ENCODE results near the gene SH3RF3. TPM values are rescaled to one million over a fixed set of nuclear protein-coding genes. Genes with fewer than 3 reads are reported as not detected.
A peak's percentile ranks its signal among the peaks of the same experiment; 100 is the strongest.

SH3RF3 gene
- total RNA-seq, 1 donor from 2014 or later: 7.4 TPM

DNA sequence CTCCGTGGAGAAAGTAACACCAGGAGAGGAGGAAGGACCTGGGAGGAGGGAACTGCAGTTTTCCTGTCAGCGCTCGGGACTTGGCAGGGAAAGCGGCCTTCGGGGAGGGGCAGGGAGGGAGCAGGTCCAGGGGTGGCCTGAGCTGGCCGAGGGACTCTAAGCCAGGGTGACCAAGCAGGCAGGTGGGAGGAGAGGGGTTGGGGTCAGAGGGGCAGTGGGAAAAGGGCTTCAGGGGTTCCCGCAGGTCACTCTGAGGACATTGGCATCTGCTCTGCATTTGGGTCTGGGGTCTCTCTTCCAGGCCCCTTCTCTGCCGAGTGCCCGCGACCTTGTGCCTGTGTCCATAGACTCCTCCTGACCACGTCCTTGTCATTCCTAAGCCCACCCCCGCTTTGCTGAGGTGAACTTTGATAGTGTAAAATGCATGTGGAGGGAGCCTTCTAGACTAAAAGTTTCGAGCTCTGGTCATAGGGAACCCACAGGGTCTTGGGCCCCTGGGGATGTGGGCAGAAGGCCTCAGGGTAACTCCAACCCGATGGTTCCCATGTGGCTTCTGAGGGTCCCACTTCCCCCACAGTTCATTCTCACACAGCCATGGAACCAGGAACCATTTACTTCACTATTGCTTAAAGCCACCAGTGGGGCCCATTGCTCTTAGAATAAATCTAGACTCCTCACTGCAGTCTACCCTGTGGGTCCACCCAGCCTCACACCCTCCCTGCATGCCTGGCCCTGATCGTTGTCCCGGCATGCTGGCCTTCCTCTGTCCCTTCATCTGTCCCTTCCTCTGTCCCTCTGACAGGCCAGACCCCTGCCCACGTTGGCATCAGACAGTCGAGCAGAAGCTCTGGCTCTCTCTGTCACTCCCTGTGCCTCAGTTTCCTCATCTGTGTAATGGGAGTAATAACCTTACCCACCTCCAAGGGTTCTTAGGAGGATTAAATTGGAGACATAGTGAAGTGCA is 255.6 kb downstream of the SH3RF3 start:
- H3K9me3 ChIP-seq: no peaks in the 10 kb centered on the region
- no peak for ATAC-seq
- no peaks in the 10 kb centered on the region for H3K27me3 ChIP-seq
- peak; percentile 57 for DNase-seq
- TF ChIP-seq, protein P1, sequence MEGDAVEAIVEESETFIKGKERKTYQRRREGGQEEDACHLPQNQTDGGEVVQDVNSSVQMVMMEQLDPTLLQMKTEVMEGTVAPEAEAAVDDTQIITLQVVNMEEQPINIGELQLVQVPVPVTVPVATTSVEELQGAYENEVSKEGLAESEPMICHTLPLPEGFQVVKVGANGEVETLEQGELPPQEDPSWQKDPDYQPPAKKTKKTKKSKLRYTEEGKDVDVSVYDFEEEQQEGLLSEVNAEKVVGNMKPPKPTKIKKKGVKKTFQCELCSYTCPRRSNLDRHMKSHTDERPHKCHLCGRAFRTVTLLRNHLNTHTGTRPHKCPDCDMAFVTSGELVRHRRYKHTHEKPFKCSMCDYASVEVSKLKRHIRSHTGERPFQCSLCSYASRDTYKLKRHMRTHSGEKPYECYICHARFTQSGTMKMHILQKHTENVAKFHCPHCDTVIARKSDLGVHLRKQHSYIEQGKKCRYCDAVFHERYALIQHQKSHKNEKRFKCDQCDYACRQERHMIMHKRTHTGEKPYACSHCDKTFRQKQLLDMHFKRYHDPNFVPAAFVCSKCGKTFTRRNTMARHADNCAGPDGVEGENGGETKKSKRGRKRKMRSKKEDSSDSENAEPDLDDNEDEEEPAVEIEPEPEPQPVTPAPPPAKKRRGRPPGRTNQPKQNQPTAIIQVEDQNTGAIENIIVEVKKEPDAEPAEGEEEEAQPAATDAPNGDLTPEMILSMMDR (IDR thresholded peaks at IDR 0.05): no peak
- no peaks in the 10 kb centered on the region for H3K36me3 ChIP-seq
- peaks cover 15% of the 10 kb centered on the region for H3K4me1 ChIP-seq
- intact Hi-C loops (cut with DNase I): no loop called here
- H3K4me3 ChIP-seq: no peak overlapping the region
- H3K27ac ChIP-seq: no peak overlapping the region

DNA sequence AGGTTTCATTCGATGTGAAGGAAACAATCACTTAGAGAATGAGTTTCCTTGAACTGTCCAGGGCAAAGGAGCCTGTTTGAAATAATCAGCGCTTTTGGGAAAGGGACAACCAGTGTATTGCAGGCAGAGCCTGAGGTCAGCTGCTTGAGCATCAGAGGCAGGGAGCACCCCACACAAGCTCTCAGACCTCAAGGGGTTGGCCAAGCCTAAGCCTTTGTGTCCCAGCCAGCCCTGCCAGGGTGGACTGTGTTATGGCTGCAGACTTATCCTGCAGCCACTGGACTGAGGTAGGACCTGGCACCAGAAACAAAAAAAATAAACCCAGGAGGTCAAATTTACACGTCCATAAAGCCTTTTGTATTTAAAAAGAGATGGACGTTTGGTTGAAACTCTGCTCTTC is 256.5 kb downstream of the SH3RF3 start:
- H3K9me3 ChIP-seq: no peaks in the 10 kb centered on the region
- H3K4me3 ChIP-seq: no peak overlapping the region
- no peaks in the 10 kb centered on the region for H3K27me3 ChIP-seq
- H3K27ac ChIP-seq: no peak overlapping the region
- H3K36me3 ChIP-seq: no peaks in the 10 kb centered on the region
- DNase-seq (peak; percentile 15), ATAC-seq (no peak)
- TF ChIP-seq, protein P1 (IDR thresholded peaks at IDR 0.05): no peak
- intact Hi-C loops (cut with DNase I): no loop called here
- peaks cover 15% of the 10 kb centered on the region for H3K4me1 ChIP-seq

DNA sequence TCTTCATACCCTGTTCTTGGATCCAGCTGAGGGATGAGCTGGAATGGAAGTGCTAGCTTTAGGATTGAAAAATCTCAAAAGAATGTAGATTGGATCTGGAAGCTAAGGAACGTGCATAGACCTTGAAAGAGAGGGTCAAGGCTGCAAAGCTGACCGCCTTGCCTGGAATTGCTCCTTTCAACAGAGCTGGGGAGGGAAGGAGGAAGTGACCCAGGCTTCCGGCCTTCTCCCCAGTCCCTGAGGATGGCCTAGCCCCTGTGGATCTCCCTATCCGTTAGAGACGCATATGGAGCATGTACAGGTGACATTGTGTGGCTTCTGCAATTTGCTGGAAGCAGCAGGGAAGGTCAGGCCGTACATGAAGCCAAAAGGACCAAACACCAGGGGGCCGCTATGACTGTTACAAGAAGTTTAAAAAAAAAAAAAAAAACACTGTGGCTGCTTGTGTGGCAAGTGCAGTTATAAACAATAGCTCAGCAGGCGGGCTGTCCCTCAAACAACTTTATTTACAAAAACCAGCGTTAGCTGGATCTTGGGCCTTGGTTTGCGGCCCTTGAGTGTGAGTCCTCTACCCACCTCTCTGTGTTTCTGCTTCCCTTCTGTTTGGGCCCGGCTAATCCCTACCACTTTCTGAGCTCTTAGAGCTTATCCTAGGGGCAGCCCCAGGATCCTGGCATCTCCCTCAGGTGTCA is 257.1 kb downstream of the SH3RF3 start:
- DNase-seq: peak; percentile 22

DNA sequence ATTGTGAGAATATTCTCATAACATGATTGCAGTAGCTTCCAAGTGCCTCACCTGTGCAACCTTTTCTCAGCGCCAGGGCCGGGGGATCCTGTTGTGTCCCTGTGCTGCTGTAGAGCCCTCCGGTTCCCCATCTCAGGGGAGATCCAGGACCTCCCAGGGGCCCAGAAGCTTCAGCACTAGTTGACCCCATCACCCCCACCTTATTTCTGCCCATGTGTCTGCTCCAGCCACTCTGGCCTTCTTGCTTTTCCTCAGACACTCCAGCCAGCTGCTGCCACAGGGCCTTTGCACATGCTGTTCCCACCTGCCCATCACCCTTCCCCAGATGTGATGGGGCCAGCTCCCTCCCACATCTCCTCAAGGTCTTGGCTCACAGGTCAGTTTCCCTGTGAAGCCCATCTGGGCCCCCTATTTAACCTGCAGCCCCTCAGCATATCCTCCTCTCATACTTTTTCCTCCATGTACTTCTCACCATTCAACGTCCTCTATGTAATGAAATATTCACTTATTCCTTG is 258.3 kb downstream of the SH3RF3 start:
- Histone ChIP-seq H3K27ac (no peak overlapping the region), H3K27me3 (no peaks in the 10 kb centered on the region), H3K4me3 (no peak overlapping the region), H3K4me1 (peaks cover 13% of the 10 kb centered on the region), H3K36me3 (no peaks in the 10 kb centered on the region), H3K9me3 (no peaks in the 10 kb centered on the region)
- DNase-seq: peak; percentile 22
- intact Hi-C loops (cut with DNase I): no loop called here
- ATAC-seq: no peak
- TF ChIP-seq, protein P1 (IDR thresholded peaks at IDR 0.05): no peak

More for the DNA sequence above, 257.1 kb downstream of the SH3RF3 start:
- TF ChIP-seq, protein P1 (IDR thresholded peaks at IDR 0.05): no peak
- ATAC-seq: no peak
- H3K9me3 ChIP-seq: no peaks in the 10 kb centered on the region
- intact Hi-C loops (cut with DNase I): no loop called here
- no peaks in the 10 kb centered on the region for H3K36me3 ChIP-seq
- H3K4me1 ChIP-seq: peaks cover 15% of the 10 kb centered on the region
- H3K4me3 ChIP-seq: no peak overlapping the region
- H3K27me3 ChIP-seq: no peaks in the 10 kb centered on the region
- no peak overlapping the region for H3K27ac ChIP-seq

DNA sequence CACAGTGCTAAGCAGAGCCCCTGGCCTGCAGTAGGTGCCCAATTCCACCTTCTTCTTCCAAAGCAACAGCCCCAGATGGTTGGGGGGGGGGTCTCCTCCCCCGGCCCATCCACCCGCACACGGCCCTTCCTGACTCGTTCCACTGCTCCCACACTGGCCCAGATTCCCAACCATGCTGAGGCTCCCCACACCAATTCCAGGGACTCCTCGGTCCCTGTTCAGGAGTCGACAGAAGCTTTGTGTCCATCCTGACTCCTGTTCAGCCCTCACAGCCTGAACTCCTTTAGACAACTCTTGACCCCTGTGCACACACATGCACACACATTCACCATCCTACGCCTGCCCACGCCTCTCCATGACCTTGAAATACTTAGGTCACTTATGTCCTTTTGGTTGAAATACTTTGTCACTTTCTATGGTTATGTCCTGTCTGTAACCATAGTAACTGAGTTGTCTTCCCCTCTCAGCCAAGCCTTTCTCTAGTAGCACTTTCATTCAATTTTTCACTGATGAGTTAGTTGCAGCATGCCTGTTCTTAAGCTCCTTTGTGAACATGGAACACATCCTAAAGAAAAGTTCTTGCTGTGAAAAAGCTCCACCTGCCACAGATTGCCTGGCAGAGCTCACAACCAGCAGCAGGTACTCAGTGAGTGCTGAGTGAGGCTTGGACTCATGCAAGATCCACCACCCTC is 258.9 kb downstream of the SH3RF3 start:
- no peak overlapping the region for H3K27ac ChIP-seq
- H3K9me3 ChIP-seq: no peaks in the 10 kb centered on the region
- DNase-seq (no peak), ATAC-seq (no peak)
- H3K36me3 ChIP-seq: no peaks in the 10 kb centered on the region
- H3K27me3 ChIP-seq: no peaks in the 10 kb centered on the region
- TF ChIP-seq, protein P1 (IDR thresholded peaks at IDR 0.05): no peak
- H3K4me1 ChIP-seq: peaks cover 7% of the 10 kb centered on the region
- H3K4me3 ChIP-seq: no peak overlapping the region
- intact Hi-C loops (cut with DNase I): no loop called here
